Mononuclear cell (primary cell): ENCODE measurements around the gene PTPN7. TPM values are rescaled to one million over a fixed set of nuclear protein-coding genes. Genes with fewer than 3 reads are reported as not detected.
"Not testable (repeated sequence)": the region's sequence is repeated elsewhere in the genome, so short reads cannot be mapped to it uniquely, and the experiment has no call there.

ENCODE experiments used
- H3K27me3 ChIP-seq: 2 replicates; pipeline ENCODE4 v1.6.0; 2011; ENCODE audit warnings: low read length, control low read depth; ENCODE audit not compliant: insufficient read depth
- H3K4me1 ChIP-seq: 2 replicates; pipeline ENCODE4 v1.5.1; 2011; ENCODE audit warnings: mild to moderate bottlenecking, low read length, control low read depth; ENCODE audit not compliant: insufficient read depth
- H3K4me3 ChIP-seq: 2 replicates; pipeline ENCODE4 v1.5.1; 2011; ENCODE audit warnings: mild to moderate bottlenecking, low read length, moderate library complexity
- H3K9me3 ChIP-seq: 2 replicates; pipeline ENCODE4 v1.5.1; 2011; ENCODE audit warnings: low read depth, mild to moderate bottlenecking, control low read depth, low read length
- total RNA-seq: library from RNA; depleted of rRNA; stranded (reverse); fragments of >200 nt; gene quantifications from one replicate; pipeline ENCODE4 v1.2.3, GENCODE V29; 2012

The PTPN7 gene
- total RNA-seq, 1 donor = 51.7 TPM

DNA sequence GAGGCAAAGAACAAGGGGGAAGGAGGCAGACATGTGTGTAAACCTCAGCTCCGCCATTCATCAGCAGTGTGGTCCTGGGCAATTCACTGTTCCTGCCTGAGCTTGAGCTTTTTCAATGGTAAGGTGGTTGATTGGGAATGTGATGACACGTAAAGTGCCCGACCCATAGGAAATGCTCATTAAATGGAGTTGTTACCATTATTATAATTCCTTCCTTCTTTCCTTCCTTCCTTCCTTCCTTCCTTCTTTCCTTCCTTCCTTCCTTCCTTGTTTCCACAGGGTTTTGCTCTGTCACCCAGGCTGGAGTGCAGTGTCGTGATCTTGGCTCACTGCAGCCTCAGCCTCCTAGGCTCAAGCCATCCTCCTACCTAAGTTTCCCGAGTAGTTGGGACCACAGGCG is 33.3 kb downstream of the PTPN7 start:
- Histone ChIP-seq H3K27me3 (no peaks in the 10 kb centered on the region), H3K4me1 (no peaks in the 10 kb centered on the region), H3K4me3 (no peak overlapping the region)

DNA sequence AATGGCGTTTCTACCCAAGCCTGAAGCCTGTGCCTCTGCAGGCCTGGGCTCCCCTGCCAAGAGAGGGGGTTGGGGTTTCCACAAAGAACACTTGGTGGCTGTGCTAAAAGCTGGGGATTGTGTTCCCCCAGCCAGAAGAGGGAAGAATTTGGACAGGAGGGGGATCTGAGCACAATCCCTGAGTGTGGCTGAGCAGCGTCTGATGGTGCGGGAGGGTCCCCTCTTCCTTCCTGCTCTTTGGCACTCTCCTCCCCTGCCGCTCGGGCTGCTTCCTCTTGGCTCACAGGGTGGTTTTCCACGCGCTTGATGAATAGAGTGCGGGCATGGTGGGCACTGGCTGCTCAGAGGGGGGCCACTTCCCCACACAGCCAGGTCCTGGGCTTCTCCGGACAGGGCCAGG is 34.0 kb downstream of the PTPN7 start:
- Histone ChIP-seq H3K4me1 (no peaks in the 10 kb centered on the region), H3K27me3 (no peaks in the 10 kb centered on the region), H3K9me3 (no peaks in the 10 kb centered on the region), H3K4me3 (no peak overlapping the region)

More for the DNA sequence above, 33.3 kb downstream of the PTPN7 start:
- H3K9me3 ChIP-seq = no peaks in the 10 kb centered on the region

DNA sequence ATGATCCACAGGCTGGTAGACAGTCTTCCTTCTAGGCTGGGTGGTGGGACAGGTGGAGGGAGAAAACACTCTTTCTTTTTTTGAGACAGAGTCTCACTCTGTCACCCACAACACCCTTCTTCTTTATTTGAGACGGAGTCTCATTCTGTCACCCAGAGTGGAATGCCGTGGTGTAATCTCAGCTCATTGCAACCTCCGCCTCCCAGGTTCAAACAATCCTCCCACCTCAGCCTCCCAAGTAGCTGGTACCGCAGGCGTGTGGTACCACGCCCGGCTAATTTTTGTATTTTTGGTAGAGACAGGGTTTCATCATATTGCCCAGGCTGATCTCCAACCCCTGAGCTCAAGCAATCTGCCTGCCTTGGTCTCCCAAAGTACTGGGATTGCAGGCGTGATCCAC is 34.8 kb downstream of the PTPN7 start:
- Histone ChIP-seq H3K27me3 (no peaks in the 10 kb centered on the region), H3K4me1 (no peaks in the 10 kb centered on the region), H3K4me3 (no peak overlapping the region), H3K9me3 (no peaks in the 10 kb centered on the region)

DNA sequence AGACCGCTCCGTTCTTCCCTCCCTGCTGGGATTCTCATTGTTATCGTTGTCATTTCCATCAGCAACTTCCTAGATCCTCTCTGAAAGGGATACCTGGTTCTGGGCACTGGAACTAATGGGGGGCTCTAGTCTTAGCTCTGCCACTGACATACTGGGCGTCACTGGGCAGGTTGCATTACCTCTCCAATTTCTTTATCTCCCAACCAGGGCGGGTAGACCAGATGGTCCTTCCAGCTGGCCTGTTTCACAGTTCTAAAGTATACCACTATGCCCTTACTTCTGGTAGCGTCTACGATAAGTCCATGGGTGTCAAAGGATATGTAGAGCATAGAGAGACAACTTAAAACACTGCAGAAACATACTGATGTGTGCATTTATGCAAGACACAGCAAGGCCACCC is 36.3 kb downstream of the PTPN7 start:
- Histone ChIP-seq H3K4me3 (no peak overlapping the region), H3K4me1 (no peaks in the 10 kb centered on the region), H3K9me3 (no peaks in the 10 kb centered on the region), H3K27me3 (no peaks in the 10 kb centered on the region)

DNA sequence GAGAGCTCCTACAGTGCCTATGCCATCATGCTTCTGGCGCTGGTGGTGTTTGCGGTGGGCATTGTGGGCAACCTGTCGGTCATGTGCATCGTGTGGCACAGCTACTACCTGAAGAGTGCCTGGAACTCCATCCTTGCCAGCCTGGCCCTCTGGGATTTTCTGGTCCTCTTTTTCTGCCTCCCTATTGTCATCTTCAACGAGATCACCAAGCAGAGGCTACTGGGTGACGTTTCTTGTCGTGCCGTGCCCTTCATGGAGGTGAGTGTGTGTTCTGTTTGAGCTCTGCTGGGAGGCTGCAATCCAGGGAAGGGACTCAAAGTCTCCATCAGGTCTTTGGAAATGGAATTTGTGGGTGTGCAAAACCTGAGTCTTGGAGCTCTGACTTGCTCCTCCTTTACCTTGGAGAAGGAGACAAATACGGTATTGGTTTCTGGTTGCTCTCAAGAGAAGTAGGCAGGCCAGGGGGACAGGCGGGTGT is 37.0 kb downstream of the PTPN7 start:
- Histone ChIP-seq H3K4me3 (no peak overlapping the region), H3K27me3 (no peaks in the 10 kb centered on the region), H3K4me1 (no peaks in the 10 kb centered on the region), H3K9me3 (no peaks in the 10 kb centered on the region)

DNA sequence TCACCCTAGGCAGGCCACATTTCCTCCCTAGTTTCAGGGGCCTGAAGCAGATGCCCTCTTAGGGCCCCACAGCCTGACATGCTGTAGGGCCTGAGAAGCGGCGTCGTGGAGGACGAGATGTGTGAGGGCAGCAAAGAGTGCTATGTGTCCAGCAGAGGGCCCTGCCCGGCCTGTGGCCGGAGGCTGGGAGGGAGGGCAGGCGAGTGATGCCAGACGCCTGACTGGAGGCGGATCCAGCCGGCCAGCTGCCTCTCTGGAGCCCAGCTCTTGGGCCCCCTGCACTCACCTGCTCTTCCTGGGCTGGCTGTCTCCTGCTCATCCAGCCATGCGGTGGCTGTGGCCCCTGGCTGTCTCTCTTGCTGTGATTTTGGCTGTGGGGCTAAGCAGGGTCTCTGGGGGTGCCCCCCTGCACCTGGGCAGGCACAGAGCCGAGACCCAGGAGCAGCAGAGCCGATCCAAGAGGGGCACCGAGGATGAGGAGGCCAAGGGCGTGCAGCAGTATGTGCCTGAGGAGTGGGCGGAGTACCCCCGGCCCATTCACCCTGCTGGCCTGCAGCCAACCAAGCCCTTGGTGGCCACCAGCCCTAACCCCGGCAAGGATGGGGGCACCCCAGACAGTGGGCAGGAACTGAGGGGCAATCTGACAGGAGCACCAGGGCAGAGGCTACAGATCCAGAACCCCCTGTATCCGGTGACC is 37.6 kb downstream of the PTPN7 start, which contains the start of gene GPR37L1:
GPR37L1 (plus strand) TSS at position 279 of the 697 bp plus-strand sequence; CDS start at position 326, 47 bp downstream.
- Histone ChIP-seq H3K9me3 (no peaks in the 10 kb centered on the region), H3K27me3 (no peaks in the 10 kb centered on the region), H3K4me1 (no peaks in the 10 kb centered on the region), H3K4me3 (no peak within 1 kb of the TSS)

DNA sequence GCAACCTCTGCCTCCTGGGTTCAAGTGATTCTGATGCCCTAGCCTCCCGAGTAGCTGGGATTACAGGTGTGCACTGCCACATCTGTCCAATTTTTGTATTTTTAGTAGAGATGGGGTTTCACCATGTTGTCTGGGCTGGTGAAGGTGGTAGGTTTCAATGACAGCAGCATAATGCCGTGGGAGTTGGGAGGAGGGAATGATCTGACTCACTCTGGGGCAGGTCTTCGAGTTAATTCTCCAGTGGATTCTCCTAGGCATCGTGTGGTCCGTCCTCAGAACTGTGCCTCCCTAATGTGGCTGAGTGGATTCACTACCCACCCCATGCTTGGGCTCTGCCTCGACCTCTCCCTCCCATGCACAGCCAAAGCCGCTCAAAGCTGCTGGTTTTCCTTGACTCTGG is 39.4 kb downstream of the PTPN7 start:
- Histone ChIP-seq H3K4me1 (no peaks in the 10 kb centered on the region), H3K27me3 (no peaks in the 10 kb centered on the region), H3K9me3 (no peaks in the 10 kb centered on the region), H3K4me3 (no peak overlapping the region)

DNA sequence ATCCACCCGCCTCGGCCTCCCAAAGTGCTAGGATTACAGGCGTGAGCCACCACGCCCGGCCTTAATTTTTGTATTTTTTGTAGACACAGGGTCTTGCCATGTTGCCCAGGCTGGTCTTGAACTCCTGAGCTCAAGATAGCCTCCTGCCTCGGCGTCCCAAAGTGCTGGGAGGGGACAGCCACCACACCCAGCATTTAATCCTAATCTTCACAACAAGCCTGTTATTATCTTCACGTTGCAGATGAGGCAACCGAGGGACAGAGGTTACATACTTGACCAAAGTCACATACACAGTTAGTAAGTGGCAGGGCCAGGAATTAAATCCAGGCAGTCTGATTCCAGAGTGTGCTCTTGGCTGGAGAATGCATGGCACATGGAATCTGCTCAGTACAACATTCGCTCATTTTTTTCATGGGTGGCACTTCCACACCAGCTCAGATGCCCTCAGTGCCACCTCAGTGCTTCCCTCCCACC is 42.5 kb downstream of the PTPN7 start:
- Histone ChIP-seq H3K27me3 (no peaks in the 10 kb centered on the region), H3K4me3 (no peak overlapping the region), H3K4me1 (no peaks in the 10 kb centered on the region), H3K9me3 (no peaks in the 10 kb centered on the region)

DNA sequence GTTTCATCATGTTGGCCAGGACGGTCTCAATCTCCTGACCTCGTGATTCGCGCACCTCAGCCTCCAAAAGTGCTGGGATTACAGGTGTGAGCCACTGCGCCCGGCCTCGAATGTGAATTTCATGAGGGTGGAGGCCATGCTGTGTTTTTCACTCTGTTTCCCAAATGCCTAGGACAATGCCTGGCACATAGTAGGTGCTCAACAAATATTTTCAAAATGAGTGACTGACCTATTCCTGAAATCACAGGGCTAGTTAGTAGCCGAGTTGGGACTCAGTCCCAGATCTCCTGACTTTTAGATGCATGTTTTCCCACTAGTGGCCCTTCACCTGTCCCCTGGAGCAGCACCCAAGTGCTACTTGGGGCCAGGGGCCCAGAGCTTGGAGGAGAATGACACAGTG is 44.1 kb downstream of the PTPN7 start:
- Histone ChIP-seq H3K4me1 (no peaks in the 10 kb centered on the region), H3K9me3 (no peaks in the 10 kb centered on the region), H3K27me3 (no peaks in the 10 kb centered on the region), H3K4me3 (no peak overlapping the region)

DNA sequence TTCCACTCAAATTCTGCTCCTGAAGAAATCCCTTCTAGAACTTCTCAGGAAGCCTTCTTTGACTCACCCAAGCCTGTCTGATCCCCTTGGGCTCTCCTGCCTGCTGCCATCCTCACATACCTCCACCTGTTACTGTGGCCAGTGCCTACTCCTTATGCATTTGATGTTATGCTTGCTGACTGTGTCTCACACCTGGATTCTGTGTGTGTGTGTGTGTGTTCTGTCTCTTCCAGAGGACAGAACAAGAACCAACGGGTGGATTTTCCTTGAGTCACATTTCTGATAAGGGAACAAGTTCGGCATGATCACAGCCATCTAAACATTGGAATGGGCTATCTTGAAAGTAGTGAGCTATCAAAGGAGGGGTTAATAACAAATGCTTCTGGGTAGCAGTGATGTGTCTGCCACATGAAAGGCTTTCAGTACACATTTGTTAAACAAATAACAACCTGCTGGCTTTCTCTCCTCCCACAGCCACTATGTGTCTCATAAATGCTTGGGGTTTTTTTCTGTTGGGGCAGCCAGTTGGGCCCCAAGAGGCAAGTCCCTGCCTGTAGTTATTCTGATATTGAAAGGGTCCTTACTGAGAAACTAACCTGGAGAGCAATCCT is 46.6 kb downstream of the PTPN7 start:
- Histone ChIP-seq H3K4me3 (no peak overlapping the region), H3K9me3 (no peaks in the 10 kb centered on the region), H3K27me3 (no peaks in the 10 kb centered on the region), H3K4me1 (no peaks in the 10 kb centered on the region)

DNA sequence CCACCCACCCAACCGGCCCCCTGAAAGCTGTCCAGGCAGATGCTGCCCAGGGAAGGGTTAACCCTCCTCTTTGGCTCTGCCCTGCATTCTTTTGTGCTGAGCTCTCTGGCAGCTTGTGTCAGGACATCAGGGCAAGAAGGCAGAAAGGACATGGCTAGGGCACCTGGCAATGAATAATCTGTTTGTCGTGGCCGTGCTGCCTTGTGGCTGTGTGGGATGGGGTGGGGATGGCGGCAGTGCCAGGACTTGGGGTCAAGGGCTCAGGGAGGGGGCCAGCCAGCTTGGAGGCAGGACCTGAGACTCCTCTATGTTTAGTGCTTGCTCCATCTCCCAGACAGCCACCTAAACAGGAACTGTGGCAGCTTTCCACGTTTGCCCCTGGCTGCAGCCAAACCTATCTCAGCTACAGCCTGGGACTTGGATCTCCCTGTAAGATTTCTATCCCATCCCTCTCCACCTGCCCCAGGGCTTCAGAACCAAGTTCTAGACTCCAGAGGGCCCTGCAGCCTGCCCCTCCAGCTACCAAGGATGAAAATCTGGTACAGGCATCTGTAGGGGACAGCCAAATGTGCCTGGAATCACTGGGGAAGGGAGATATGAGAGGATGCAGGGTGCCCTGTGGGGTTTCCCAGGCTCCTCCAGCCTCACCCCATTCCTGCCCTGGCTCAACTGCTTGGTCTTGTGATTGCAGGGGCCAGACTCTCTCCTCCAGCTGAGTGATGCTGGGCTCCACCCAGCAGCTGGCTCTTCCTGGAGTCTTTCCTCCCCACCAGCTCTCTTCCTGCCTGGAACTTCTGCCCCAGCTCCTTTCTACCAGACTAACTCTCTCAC is 47.3 kb downstream of the PTPN7 start:
- Histone ChIP-seq H3K4me1 (no peaks in the 10 kb centered on the region), H3K4me3 (no peak overlapping the region), H3K9me3 (no peaks in the 10 kb centered on the region), H3K27me3 (no peaks in the 10 kb centered on the region)

DNA sequence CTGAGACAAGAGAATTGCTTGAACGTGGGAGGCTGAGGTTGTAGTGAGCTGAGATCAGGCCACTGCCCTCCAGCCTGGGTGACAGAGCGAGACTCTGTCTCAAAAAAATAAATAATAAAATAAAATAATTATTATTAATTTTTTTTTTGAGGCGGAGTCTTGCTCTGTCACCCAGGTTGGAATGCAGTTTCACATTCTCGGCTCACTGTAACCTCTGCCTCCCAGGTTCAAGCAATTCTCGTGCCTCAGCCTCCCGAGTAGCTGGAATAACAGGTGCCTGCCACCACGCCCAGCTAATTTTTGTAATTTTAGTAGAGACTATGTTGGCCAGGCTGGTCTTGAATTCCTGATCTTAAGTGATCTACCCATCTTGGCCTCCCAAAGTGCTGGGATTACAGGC is 48.8 kb downstream of the PTPN7 start:
- H3K4me3 ChIP-seq = not testable (repeated sequence)

DNA sequence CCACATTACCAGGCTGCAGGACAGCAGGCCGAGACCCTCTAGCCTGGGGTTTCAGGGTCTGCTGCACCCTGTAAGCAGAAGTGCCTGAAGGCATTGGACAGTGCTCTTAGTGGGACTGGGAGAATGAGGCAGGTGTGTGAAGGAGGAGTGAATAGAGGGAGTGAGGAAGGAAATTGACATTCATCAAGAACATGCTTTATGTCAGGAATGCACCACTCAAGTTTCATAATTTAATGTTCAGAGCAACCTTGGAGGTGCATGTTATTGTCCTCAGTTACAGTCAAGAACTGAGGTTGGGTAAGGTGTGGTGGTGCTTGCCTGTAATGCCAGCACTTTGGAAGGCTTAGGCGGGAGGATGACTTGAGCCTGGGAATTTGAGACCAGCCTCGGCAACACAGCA is 49.4 kb downstream of the PTPN7 start:
- Histone ChIP-seq H3K4me3 (no peak overlapping the region), H3K9me3 (no peaks in the 10 kb centered on the region), H3K4me1 (no peaks in the 10 kb centered on the region), H3K27me3 (no peaks in the 10 kb centered on the region)

More for the DNA sequence above, 48.8 kb downstream of the PTPN7 start:
- not testable (repeated sequence) for H3K27me3 ChIP-seq, H3K4me1 ChIP-seq, H3K9me3 ChIP-seq

DNA sequence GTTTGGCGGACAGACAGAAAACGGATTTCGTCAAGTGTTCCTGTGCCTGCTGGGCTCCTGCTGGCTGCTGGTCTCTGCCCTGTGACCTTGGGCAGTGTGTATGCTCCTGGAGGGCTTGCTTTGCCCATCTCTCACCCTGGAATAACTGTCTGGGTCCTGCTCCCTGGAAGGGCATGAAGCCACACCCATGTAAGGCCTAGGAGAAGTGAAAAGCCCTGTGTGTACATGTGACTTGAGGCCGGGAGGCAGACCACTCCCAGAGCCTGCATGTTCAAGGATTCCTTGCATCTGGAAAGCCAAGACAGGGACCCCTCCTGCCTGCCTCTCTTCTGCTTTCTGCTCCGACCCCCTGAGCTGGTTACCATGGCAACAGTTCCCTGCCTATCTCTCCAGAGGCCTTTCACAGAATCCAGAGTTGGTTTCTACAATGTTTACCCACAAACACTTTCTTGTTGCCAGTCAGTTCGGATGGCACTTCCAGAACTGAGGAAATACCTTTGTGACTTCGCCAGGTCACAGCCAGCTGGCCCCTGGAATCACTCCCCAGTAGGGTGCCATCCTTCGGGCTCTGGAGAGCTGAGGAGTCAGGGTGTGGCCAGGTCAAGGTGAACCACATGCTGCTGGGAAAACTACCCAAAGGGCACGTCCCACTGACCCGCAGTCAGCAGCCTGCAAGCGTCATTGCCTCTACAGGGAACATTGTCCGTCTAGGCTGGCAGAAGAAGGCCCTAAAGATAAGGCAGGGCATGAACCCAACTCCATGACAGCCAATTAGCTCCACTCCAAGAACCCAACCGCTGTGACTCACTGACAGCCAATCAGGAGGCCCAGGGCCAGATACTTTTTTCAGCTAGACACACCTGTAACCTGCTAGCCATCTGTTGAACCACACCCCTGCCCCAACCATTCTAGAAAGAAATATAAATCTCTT is 52.3 kb downstream of the PTPN7 start:
- no peaks in the 10 kb centered on the region for H3K4me1 ChIP-seq
- no peaks in the 10 kb centered on the region for H3K9me3 ChIP-seq
- no peak overlapping the region for H3K4me3 ChIP-seq
- no peaks in the 10 kb centered on the region for H3K27me3 ChIP-seq
